Activated naive CD8-positive, alpha-beta T cell treated with anti-CD3 and anti-CD28 coated beads, Interleukin-2, amount 10 ng/mL, durations not matched to agents 7 days and 5 days (primary cell): ENCODE data around the gene SAXO1. TPM values are rescaled to one million over a fixed set of nuclear protein-coding genes. Genes with fewer than 3 reads are reported as not detected.

Experiments used
- ATAC-seq: fragments of 150-1000 bp; cut with Tn5 transposase; one replicate; pipeline ENCODE4 v1.10.0; 2021; ENCODE audit warnings: low read depth, moderate library complexity
- POLR2A ChIA-PET: fragments of 350-600 bp; sonication (Branson Sonifier 250); formaldehyde crosslinking; loops from one replicate; lab custom pipeline; 2021; ENCODE audit warnings: antibody characterized with exemption; lab: Charles Lee
- DNase-seq: peaks from one replicate; pipeline ENCODE4 v3.0.0; 2021
- H3K27ac Mint-ChIP-seq: one replicate; pipeline ENCODE4 v1.8.0; 2022; ENCODE audit warnings: mild to moderate bottlenecking, mixed read lengths
- H3K27me3 Mint-ChIP-seq: one replicate; pipeline ENCODE4 v1.8.0; 2022; ENCODE audit warnings: mild to moderate bottlenecking, moderate library complexity, mixed read lengths
- H3K36me3 Mint-ChIP-seq: one replicate; pipeline ENCODE4 v1.8.0; 2021; ENCODE audit warnings: mild to moderate bottlenecking, mixed read lengths
- H3K4me1 Mint-ChIP-seq: one replicate; pipeline ENCODE4 v1.8.0; 2021; ENCODE audit warnings: mixed read lengths
- H3K4me3 Mint-ChIP-seq: one replicate; pipeline ENCODE4 v1.8.0; 2022; ENCODE audit warnings: mild to moderate bottlenecking, moderate library complexity, mixed read lengths
- H3K9me3 Mint-ChIP-seq: one replicate; pipeline ENCODE4 v1.8.0; 2021; ENCODE audit warnings: mixed read lengths
- total RNA-seq, 2 experiments: library from RNA; stranded (reverse); gene quantifications; one replicate each; pipeline ENCODE4 v1.2.3, GENCODE V29; 2021

Gene SAXO1
- total RNA-seq, 2 experiments from 2014 or later: 0.42 to 0.43 TPM

DNA sequence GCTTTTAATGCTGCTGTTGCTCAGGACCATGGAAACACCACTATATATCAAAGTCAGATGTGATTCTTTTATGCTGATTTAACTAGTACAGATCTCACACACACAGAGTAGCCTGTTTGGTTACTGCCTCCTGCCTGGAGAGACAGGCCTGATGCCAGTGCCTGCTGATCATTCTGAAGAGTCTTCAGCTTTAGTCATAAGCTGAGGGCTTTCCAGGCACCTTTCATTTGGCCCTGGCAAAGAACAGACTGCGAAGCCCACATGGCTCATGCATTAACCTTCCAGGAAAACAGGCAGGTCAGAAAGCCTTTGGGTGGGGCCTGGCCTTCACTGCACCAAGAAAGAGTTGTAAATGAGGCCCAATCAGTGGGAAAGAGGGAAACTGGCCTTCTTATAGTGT lies 144.7 kb downstream of the SAXO1 start:
- no peak for ATAC-seq
- no peaks in the 10 kb centered on the region for H3K36me3 Mint-ChIP-seq
- H3K9me3 Mint-ChIP-seq: peaks cover 3% of the 10 kb centered on the region
- H3K4me1 Mint-ChIP-seq: no peaks in the 10 kb centered on the region
- no peak for DNase-seq
- H3K27me3 Mint-ChIP-seq: peaks cover 1% of the 10 kb centered on the region
- no peak overlapping the region for H3K4me3 Mint-ChIP-seq
- no peak overlapping the region for H3K27ac Mint-ChIP-seq
- POLR2A ChIA-PET: no interaction called here

DNA sequence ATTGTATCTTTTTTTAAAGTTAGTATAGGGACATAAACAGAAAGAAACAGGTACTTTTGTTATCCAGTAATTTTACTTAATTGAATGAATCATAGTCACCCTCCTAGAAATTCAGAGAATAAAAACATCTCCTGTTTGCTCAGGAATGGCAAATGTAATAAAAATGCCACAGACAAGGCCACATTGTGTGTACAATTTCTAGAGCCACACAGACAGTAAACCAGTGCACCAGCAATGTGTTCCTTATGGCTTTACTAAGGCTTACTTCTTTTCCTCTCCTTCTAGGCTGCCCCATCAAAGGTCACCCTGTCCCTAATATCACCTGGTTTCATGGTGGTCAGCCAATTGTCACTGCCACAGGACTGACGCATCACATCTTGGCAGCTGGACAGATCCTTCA lies 145.5 kb downstream of the SAXO1 start:
- POLR2A ChIA-PET: no interaction called here
- peaks cover 4% of the 10 kb centered on the region for H3K9me3 Mint-ChIP-seq
- DNase-seq (no peak), ATAC-seq (no peak)
- peaks cover 1% of the 10 kb centered on the region for H3K27me3 Mint-ChIP-seq
- no peaks in the 10 kb centered on the region for H3K4me1 Mint-ChIP-seq
- no peak overlapping the region for H3K27ac Mint-ChIP-seq
- no peak overlapping the region for H3K4me3 Mint-ChIP-seq
- H3K36me3 Mint-ChIP-seq: no peaks in the 10 kb centered on the region

GRCh38 chr9:18881758-18882157 lies 151.3 kb downstream of the SAXO1 start:
- H3K9me3 Mint-ChIP-seq: peaks cover 8% of the 10 kb centered on the region
- peaks cover 15% of the 10 kb centered on the region for H3K27me3 Mint-ChIP-seq
- no peaks in the 10 kb centered on the region for H3K36me3 Mint-ChIP-seq
- DNase-seq: no peak
- POLR2A ChIA-PET: no interaction called here
- H3K27ac Mint-ChIP-seq: no peak overlapping the region
- no peak for ATAC-seq
- no peak overlapping the region for H3K4me3 Mint-ChIP-seq
- H3K4me1 Mint-ChIP-seq: no peaks in the 10 kb centered on the region

- Mint-ChIP-seq H3K4me3 (no peak overlapping the region), H3K27me3 (peaks cover 15% of the 10 kb centered on the region), H3K4me1 (peaks cover 16% of the 10 kb centered on the region), H3K36me3 (peaks cover 11% of the 10 kb centered on the region), H3K9me3 (peaks cover 18% of the 10 kb centered on the region), H3K27ac (no peak overlapping the region)
- ATAC-seq: no peak
- POLR2A ChIA-PET: no interaction called here
- no peak for DNase-seq
Measured at GRCh38 chr9:18877984-18878383, 155.0 kb downstream of the SAXO1 start.

Other genes with a start within 250 kb of the SAXO1 start
- 10 to 100 TPM; 49.4 to 51.8 TPM for gene RRAGA, start 16.2 kb upstream of the SAXO1 start, total RNA-seq
- 10 to 100 TPM; 23.9 to 27.6 TPM for gene HAUS6, start 69.7 kb upstream of the SAXO1 start, total RNA-seq
- 10 to 100 TPM; 51.3 to 55.1 TPM for gene PLIN2, start 94.3 kb upstream of the SAXO1 start, total RNA-seq
- gene DENND4C, start 197.5 kb upstream of the SAXO1 start, total RNA-seq: 10 to 100 TPM; 44.4 to 49.5 TPM